MM.1S (cell line): Measurements from ENCODE around the gene CCL7.

Source experiments
- DNase-seq: peaks from one replicate; pipeline ENCODE4 v3.0.0-alpha.2; 2015
- H2AFZ ChIP-seq: fragments of 300-600 bp; sonication (generic); 2 replicates; pipeline ENCODE4 v1.6.0; 2016; ENCODE audit warnings: antibody characterized with exemption, low read length
- H3F3A ChIP-seq: fragments of 300-600 bp; sonication (generic); 2 replicates; pipeline ENCODE4 v1.6.1; 2016; ENCODE audit warnings: mild to moderate bottlenecking, antibody characterized with exemption, low read length, moderate library complexity, mixed read lengths; ENCODE audit not compliant: insufficient read depth
- H3K27ac ChIP-seq: fragments of 300-600 bp; sonication (generic); 2 replicates; pipeline ENCODE4 v1.5.1; 2016; ENCODE audit warnings: mild to moderate bottlenecking, low read length
- H3K27me3 ChIP-seq: fragments of 300-600 bp; sonication (generic); replicated peaks from 2 replicates; pipeline ENCODE4 v1.6.0; 2016; ENCODE audit warnings: low read length; ENCODE audit not compliant: insufficient read depth
- H3K36me3 ChIP-seq: fragments of 300-600 bp; sonication (generic); replicated peaks from 2 replicates; pipeline ENCODE4 v1.6.1; 2016; ENCODE audit warnings: mild to moderate bottlenecking, low read length, mixed read lengths; ENCODE audit not compliant: insufficient read depth
- H3K4me1 ChIP-seq: fragments of 300-600 bp; sonication (generic); 2 replicates; pipeline ENCODE4 v1.6.1; 2016; ENCODE audit warnings: low read length, mixed read lengths
- H3K4me2 ChIP-seq: fragments of 300-600 bp; sonication (generic); 2 replicates; pipeline ENCODE4 v1.6.0; 2016; ENCODE audit warnings: low read depth, low read length
- H3K4me3 ChIP-seq: fragments of 300-600 bp; sonication (generic); 2 replicates; pipeline ENCODE4 v1.5.1; 2016; ENCODE audit warnings: low read length, mixed read lengths
- H3K79me2 ChIP-seq: fragments of 300-600 bp; sonication (generic); 2 replicates; pipeline ENCODE4 v1.6.1; 2016; ENCODE audit warnings: mixed run types, low read length, mixed read lengths
- H3K9ac ChIP-seq: fragments of 300-600 bp; sonication (generic); 2 replicates; pipeline ENCODE4 v1.6.1; 2016; ENCODE audit warnings: low read length, mixed read lengths
- H3K9me2 ChIP-seq: fragments of 300-600 bp; sonication (generic); replicated peaks from 2 replicates; pipeline ENCODE4 v1.6.1; 2016; ENCODE audit warnings: mild to moderate bottlenecking, low read length, mixed read lengths; ENCODE audit not compliant: insufficient read depth
- H3K9me3 ChIP-seq: fragments of 300-600 bp; sonication (generic); replicated peaks from 2 replicates; pipeline ENCODE4 v1.6.1; 2016; ENCODE audit warnings: mild to moderate bottlenecking, low read length, mixed read lengths; ENCODE audit not compliant: insufficient read depth
- H4K20me1 ChIP-seq: fragments of 300-600 bp; sonication (generic); 2 replicates; pipeline ENCODE4 v1.6.1; 2016; ENCODE audit warnings: mild to moderate bottlenecking, low read length, moderate library complexity, mixed read lengths; ENCODE audit not compliant: insufficient read depth
- CTCF ChIP-seq: fragments of 300-600 bp; sonication (generic); IDR thresholded peaks from 2 replicates; pipeline ENCODE4 v1.5.1; 2016; ENCODE audit warnings: antibody characterized with exemption, low read length, mixed read lengths
- EZH2 ChIP-seq: fragments of 300-600 bp; sonication (generic); optimal IDR thresholded peaks from 2 replicates; pipeline ENCODE3; 2017; ENCODE audit warnings: low read depth, mild to moderate bottlenecking, antibody characterized with exemption, low read length, mixed read lengths
- EZH2phosphoT487 ChIP-seq: fragments of 300-600 bp; sonication (generic); IDR thresholded peaks from 2 replicates; pipeline ENCODE4 v1.6.1; 2018; ENCODE audit warnings: antibody characterized with exemption, low read length

Gene CCL7

GRCh38 chr17:34276826-34277225, 6.8 kb downstream of the CCL7 start:
- Histone ChIP-seq H3K27ac (no peak overlapping the region), H4K20me1 (no peaks in the 10 kb centered on the region), H3K9me3 (no peaks in the 10 kb centered on the region), H3K9me2 (0 out of 2 replicates have a peak, but pooled peaks cover 2% of the 10 kb centered on the region), H3K4me3 (no peak overlapping the region), H3K36me3 (no peaks in the 10 kb centered on the region), H3K4me1 (no peaks in the 10 kb centered on the region), H3F3A (no peaks in the 10 kb centered on the region), H3K27me3 (no peaks in the 10 kb centered on the region), H2AFZ (no peak overlapping the region), H3K4me2 (no peak overlapping the region), H3K9ac (no peak overlapping the region), H3K79me2 (no peaks in the 10 kb centered on the region)
- TF ChIP-seq EZH2 (no peak), CTCF (no peak), EZH2phosphoT487 (no peak)
- DNase-seq: no peak

- DNase-seq: no peak
- no peak for TF ChIP-seq CTCF
- no peak for TF ChIP-seq EZH2phosphoT487
- no peak for TF ChIP-seq EZH2
Observed at GRCh38 chr17:34283571-34283970, 13.6 kb downstream of the CCL7 start.

GRCh38 chr17:34285286-34285792, 15.3 kb downstream of the CCL7 start, which contains the start of gene CCL11:
Gene CCL11, plus strand, starts transcription at chr17:34285742. Its CDS starts 67 bp downstream, at chr17:34285809.
- Histone ChIP-seq H3K4me1 (no peaks in the 10 kb centered on the region), H3K27me3 (no peaks in the 10 kb centered on the region), H3K9me2 (no peaks in the 10 kb centered on the region), H4K20me1 (no peaks in the 10 kb centered on the region), H3K9ac (no peak within 1 kb of the TSS), H3K4me3 (no peak within 1 kb of the TSS), H3K36me3 (no peaks in the 10 kb centered on the region), H3K9me3 (no peaks in the 10 kb centered on the region), H3K4me2 (no peak within 1 kb of the TSS), H3K79me2 (no peaks in the 10 kb centered on the region), H3F3A (no peaks in the 10 kb centered on the region), H3K27ac (no peak within 1 kb of the TSS), H2AFZ (no peak within 1 kb of the TSS)
- DNase-seq: no peak
- TF ChIP-seq EZH2phosphoT487 (no peak), CTCF (no peak), EZH2 (no peak)

More at GRCh38 chr17:34283571-34283970, 13.6 kb downstream of the CCL7 start:
- Histone ChIP-seq H3K9ac (no peak overlapping the region), H2AFZ (no peak overlapping the region), H3K27ac (no peak overlapping the region), H3K4me1 (no peaks in the 10 kb centered on the region), H3K4me2 (no peak overlapping the region), H3K27me3 (no peaks in the 10 kb centered on the region), H4K20me1 (no peaks in the 10 kb centered on the region), H3K9me2 (no peaks in the 10 kb centered on the region), H3K4me3 (no peak overlapping the region), H3F3A (no peaks in the 10 kb centered on the region), H3K79me2 (no peaks in the 10 kb centered on the region), H3K9me3 (no peaks in the 10 kb centered on the region), H3K36me3 (no peaks in the 10 kb centered on the region)
